ENCODE data around the gene HSPB8.
"Not testable (repeated sequence)": the region's sequence is repeated elsewhere in the genome, so short reads cannot be mapped to it uniquely, and the experiment has no call there.

HSPB8 gene

DNA sequence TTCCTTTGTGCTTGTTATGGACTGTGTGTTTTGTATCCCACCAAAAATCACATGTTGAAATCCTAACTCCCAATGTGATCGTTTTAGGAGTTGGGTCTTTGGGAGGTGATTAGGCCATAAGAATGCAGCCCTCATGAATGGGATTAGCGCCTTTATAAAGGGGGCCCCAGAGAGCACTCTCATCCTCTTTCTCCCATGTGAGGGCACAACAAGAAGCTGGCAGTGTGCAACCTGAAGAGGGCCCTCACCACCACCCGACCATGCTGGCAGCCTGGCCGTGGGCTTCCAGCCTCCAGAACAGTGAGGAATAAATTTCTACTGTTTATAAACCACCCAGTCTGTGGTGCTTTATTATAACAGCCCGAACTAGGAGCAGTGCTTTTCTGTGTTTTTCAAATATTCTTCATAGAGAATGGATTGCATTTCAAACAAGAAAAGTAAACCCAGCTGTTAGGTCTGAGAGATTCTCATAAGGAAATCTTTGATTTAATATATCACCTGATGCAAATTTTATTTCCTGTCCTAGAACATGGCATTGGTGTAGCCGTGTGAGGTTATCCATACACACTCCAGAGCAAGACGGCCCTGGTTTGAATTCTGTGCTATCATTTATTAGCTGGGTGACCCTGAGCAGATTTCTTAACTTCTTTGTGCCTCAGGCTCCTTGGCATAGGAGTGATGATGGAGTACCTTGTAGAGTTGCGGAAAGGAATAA is 27.8 kb downstream of the HSPB8 start:
- DNase-seq (ENCODE audit: low read depth in 2 of 2), result no peak

DNA sequence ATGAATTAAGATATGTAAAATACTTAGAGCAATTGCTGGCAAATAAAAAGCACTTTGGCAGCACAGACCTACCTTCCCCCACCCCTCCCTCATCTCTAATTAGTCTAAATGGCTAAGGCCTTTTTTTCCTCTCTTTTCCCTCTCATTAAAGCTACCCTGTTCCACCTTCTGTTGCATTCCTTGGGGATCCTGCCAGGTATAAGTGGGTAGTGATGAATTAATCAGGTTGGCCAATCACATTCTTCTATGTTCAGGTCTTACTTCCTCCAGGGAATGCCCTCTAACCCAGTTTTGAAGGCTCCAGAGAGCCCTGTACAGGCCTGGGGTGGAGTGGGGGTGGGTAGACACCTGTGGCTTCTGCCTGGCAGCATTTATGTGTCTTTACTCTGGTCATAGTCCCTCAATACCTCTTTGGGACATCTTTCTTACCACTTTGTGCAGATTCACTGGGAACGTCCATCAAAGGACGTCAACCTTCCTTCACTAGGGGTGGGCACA is 28.4 kb downstream of the HSPB8 start:
- no peak for DNase-seq (ENCODE audit: low read depth in 2 of 2)

DNA sequence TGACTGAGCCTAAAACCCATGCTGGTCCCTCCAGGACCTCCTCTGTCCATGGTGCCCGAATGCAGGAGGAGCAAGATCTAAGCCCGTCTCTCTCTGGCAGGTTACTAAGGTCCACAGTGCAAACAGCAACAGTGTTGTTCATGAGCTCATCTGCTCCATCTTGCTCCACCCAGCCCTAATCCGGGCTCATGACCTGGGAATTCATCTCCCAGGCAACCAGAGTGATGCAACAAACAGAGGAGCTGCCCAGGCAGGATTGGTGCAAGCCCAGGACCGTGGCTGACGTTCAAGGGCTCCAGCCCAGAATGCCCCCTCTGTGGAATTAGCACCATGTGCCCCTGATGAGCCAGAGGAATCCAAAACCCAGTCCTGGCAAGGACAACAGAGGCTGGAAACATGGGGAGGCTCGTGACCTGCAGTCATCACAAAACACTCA is 29.9 kb downstream of the HSPB8 start:
- DNase-seq (ENCODE audit: low read depth in 2 of 2), result no peak

DNA sequence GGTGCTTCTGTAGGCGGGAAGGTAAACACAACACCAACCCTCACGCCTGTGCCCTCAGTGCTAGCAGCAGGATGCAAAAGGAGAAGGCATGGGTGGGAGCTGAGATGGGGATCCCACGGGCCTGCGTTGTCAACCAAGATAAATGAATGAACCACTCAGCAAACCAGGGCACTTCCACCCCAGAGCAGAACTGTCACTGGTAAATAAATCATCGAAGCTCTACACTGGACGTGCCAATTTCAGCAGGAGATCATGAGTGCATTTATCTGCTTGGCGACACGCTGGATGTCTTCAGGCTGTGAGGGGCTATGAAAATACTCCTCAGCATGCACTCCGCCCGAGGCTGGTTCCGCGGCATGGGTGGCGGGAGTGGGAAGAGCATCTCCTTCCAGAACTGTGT is 33.2 kb downstream of the HSPB8 start:
- DNase-seq (ENCODE audit: low read depth in 2 of 2), result no peak

DNA sequence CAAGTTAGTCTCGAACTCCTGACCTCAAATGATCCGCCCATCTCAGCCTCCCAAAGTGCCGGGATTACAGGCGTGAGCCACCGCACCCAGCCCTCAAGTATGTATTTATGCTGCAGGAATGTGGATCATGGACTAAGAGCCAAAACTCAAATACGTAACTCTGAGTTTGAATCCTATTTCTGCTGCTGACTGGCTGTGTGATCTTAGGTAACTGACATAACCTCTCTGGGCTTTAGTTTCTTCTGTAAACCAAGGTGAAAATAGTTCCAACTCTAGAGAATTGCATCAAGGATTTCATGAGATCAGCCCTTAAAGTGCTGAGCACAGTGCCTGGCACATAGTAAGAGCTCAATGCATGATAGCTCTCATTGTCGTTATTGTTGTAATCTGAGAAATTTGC is 37.4 kb downstream of the HSPB8 start:
- DNase-seq (ENCODE audit: low read depth in 2 of 2), result no peak

DNA sequence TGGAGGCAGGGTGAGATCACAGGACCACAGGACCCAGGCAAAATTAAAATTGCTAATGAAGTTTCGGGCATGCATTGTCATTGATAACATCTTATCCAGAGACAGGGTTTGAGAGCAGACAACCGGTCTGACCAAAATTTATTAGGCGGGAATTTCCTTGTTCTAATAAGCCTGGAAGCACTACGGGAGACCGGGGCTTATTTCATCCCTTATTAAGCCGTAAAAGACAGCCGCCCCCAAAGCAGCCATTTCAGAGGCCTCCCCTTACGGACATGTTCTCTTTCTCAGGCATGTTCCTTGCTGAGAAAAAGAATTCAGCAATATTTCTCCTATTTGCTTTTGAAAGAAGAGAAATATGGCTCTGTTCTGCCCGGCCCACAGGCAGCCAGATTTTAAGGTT is 40.1 kb downstream of the HSPB8 start:
- DNase-seq (ENCODE audit: low read depth in 2 of 2), result not testable (repeated sequence)

DNA sequence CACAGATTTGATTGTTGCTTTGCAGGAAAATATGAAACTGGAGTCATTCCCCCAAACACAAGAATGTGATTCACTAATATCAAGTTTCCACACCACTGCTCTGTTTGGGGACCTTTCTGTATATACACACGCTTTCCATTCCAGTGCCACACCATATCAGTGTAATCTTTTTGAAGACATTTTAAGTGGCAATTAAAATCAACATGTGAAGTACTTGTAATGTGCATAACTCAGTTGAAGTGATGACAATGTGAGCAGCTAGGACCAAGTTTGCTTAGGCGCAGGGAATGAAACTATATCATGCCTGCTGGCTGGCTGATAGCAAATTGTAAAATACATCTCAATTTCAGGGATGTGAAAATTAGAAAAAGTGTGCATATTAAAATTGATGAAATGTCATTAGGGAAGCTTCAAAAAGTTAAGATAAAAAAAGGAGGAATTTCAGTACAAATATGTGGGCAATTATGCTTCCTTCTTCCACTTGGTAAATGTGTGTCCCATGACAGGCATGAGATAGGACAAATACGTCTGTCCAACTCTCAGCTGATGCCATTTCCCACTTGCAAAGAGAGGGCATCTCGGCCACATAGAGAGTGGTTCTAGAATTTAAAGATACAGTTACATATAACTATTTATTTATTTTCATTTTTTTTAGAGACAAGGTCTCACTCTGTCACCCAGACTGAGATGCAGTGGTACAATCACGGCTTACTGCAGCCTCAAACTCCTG is 43.7 kb downstream of the HSPB8 start:
- no peak for DNase-seq (ENCODE audit: low read depth in 2 of 2)

DNA sequence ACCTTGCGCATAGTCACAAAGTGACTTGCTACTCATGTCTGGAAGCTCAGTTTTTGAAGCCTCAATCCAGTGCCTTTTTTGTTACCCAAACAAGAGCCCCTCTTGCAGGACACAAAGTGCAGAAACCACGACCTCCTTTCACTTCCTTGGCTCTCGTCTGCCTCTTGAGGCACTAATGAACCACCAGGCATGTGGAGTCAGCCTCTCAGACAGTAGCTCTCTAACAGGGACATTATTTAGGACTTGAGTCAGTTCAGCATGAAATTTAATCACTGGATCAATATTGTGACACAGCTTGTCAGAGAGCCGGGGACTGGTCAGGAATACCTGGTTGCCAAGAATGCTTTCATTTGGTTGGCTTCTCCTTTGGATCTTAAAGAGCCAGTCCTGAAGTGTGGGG is 46.7 kb downstream of the HSPB8 start:
- no peak for DNase-seq (ENCODE audit: low read depth in 2 of 2)

DNA sequence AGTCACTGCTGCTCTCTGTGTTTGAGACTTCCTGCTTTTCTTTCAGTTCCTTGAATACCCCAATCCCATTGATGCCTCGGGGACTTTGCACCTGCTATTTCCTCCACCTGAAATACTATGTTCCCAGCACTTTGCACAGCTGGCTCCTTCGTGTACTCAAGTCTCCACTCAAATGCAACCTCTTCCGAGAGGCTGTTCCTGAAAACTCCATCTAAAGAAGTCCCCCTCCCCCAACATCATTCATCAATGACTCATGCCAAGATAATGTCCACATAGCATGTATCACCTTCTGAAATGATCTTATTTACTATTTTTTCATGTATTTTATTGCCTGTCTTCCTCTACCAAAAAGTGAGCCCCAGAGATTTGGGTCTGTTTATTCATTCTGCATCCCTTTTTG is 48.6 kb downstream of the HSPB8 start:
- DNase-seq (ENCODE audit: low read depth in 2 of 2), result no peak

DNA sequence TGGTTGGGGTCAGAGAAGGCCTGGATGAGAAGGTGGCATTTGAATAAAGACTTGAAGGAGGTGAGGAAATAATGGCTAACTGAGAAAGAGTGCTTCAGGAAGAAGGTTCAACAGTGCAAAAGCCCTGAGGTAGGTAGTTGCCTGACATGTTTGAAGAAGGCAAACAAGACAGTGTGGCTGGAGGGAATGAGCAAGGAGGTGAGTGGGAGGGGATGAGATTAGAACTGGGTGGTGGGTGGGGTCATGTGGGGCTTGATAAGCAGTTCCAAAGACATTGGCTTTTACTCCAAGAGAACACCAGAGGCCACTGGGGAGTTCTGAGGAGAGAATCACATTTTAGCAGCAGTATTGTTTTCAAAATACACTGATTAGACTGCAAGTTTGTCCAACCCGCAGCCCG is 50.5 kb downstream of the HSPB8 start:
- DNase-seq (ENCODE audit: low read depth in 2 of 2), result no peak

DNA sequence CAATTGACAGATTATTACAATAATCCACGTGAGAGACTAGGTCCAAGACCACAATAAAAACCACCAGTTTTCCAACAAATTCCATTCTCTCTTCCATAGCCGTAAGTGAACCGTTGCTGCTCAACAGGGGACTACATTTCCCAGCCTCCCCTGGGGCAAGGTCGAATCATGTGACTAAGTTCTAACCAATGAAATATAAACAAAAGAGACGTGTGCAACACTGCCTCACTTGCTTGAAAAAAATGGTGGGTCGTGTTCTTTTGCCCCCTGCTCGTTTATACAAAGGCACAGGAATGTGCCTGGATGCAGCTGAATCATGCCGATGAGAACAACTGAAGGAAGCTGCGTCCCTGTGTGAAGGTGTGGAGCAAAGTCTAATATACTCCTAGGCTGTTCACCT is 51.1 kb downstream of the HSPB8 start:
- no peak for DNase-seq (ENCODE audit: low read depth in 2 of 2)

DNA sequence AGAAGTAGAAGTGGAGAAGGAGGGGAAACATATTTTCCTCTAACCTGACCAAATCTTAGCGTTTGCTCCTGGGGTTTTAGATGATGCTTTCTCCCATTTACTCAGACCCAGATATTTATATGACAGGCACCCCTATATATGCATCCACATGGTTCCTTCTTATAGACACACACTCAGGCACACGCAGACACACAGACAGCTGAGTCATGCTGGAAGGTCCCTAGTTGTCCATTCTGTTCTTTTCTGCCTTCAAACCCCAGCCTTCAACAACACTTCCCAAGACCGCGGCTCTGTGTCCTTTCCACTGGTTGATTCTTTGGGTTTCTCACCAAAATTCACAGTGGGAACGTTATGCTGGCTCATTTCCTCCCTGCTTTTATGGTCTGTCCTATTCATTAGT is 52.1 kb downstream of the HSPB8 start:
- DNase-seq (ENCODE audit: low read depth in 2 of 2), result no peak

DNA sequence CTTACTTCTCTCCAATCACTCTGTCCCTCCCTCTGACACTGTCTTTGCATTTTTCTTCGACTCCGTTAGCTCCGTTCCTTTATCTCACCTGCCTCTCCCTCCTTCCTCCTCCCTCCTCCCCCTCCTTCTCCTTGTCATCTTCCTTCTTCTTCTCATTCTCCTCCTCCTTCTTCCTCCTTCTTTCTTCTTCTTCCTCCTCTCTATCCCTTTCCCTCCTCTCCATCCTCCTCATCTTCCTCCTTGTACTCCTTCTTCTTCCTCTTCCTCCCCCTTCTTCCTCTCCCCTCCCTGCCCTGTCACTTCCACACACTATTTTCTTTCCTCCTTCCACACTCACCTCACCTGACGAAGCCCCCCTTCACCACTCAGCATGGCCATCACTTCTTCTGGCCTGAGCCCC is 53.0 kb downstream of the HSPB8 start:
- DNase-seq (ENCODE audit: low read depth in 2 of 2), result no peak

DNA sequence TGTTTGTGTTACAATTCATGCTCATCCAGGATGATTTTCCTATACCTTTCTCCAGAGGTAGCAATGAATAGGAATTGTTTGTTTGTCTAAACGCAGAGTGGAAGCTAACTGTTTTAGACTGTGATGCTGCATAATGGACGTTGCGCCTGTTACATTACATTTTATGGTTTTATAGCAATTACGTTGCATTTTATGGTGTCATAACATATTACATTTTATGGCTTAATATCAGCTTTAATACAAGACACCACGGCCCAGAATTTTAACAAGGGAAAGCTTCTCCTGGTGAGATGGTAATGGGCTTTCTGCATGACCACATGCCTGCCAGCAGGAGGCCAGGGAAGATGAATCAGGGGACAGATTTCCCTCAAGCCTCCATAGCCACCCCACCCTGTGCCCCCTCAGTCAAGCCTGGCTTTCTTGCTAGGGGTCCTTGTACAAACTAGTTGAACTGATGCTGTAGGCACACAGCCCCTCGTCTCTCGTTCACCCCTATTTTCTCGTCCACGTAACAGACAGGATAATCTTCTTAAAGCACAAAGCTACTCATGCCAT is 56.5 kb downstream of the HSPB8 start:
- DNase-seq (ENCODE audit: low read depth in 2 of 2), result no peak

DNA sequence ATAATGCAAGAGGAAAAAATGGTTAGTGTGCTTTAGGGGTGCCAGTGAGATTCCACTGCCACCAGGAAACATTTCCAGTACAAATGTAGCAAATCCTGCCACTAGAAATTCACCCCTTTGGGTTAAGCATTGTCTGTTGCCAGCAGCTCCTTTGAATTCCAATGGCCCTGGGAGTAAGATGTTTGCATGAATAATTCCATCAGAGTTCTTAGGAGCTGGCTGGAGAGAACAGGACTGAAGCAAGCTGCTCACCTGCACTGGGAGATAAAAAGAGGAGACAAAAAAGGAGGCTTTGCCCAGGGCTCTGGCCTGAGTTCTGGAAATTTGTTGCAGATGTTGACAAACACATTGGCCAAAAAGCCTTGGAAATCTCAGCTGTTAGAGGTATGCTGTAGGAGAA is 57.6 kb downstream of the HSPB8 start:
- DNase-seq (ENCODE audit: low read depth in 2 of 2), result no peak

DNA sequence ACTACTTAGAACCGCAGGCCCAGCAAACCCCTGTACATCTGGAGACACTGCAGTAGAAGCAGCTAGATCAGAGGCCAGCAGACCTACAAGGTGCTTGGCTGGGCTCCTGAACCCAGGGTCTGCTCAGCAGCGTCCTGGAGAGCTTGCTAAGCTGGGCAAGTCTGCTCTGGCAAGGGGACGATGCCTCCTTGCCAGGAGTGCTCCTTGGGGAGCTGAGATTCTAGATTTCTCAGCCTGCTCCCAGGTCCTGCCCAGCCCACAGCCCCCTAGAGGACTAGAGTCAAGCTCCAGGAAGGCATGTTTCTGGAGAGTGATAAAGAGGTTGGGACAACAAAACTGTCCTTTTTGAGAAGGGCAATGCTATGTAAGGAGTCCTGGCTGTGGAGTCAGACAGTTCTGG is 60.3 kb downstream of the HSPB8 start:
- no peak for DNase-seq (ENCODE audit: low read depth in 2 of 2)

DNA sequence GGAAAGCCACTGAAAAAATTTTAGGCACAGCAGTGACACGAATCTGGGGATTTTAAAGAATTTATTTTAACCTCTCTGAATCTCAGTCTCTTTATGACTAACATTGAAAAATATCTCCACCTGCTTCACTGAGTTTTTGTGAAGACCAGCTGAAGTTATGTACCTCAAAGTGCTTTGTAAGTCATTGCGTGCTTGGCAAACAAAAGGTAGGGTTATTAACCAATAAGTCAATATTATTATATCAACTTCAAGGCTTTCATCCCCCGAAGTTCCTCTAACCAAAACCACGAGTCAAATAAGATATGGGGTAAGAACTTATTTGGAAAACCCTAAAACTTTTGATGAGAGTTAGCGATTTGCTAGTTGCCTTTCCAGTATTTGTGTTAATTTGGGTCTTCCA is 62.3 kb downstream of the HSPB8 start:
- no peak for DNase-seq (ENCODE audit: low read depth in 2 of 2)

DNA sequence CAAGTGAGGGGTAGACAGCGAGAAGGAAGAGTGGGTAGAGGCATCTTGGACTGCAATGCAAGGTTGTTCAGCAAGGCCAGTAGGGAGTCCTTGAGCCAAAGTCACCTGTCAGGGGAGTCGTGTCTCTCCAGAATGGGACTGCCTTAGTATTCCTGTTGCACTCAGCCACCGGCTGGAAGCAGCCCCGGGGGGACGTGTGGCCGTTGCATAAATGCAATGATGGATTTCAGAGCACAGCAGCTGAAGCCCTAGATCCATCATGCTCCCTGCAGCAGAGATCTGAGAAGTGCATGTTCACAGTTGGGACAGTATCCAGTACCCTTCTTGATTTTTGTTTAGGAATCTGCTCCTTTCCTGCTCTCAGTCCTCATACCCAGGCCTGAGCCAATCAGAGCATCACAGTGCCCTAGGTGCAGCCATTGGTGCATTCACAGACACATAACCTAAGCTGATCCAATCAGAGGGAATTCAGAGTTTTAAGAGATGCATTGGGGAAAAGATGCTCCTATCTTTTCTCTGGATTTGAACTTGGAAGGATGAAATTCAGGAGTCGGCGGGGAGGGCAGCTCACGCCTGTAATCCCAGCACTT is 62.9 kb downstream of the HSPB8 start:
- no peak for DNase-seq (ENCODE audit: low read depth in 2 of 2)
